Liver (tissue), 9 donors: Measurements from ENCODE around the gene PRPF40B. TPM values are rescaled to one million over a fixed set of nuclear protein-coding genes. Genes with fewer than 3 reads are reported as not detected.

Source experiments
- DNase-seq: peaks from one replicate; pipeline ENCODE4 v3.0.0-alpha.2; 2017; ENCODE audit warnings: low spot score
- H3K27ac ChIP-seq, 2 donors: one replicate each; pipeline ENCODE4 v1.7.0; 2013; ENCODE audit warnings: inconsistent platforms in 2 of 2, low read length in 2 of 2, control low read depth in 1 of 2, low read depth in 1 of 2, mild to moderate bottlenecking in 1 of 2
- H3K27me3 ChIP-seq, 4 donors: one replicate each; pipeline versions ENCODE4 v1.6.1 to v1.7.0; 2013; ENCODE audit warnings: low read length in 3 of 4, inconsistent platforms in 1 of 4, mild to moderate bottlenecking in 1 of 4, moderate library complexity in 1 of 4; ENCODE audit not compliant: control insufficient read depth in 4 of 4, insufficient read depth in 4 of 4
- H3K36me3 ChIP-seq, 4 donors: one replicate each; pipeline versions ENCODE4 v1.6.1 to v1.7.0; 2013; ENCODE audit warnings: low read length in 3 of 4, mild to moderate bottlenecking in 3 of 4, low read depth in 1 of 4, moderate library complexity in 1 of 4; ENCODE audit not compliant: control insufficient read depth in 4 of 4, insufficient read depth in 3 of 4
- H3K4me1 ChIP-seq, 4 donors: one replicate each; pipeline versions ENCODE4 v1.6.1 to v1.7.0; 2013; ENCODE audit warnings: low read length in 3 of 4, mild to moderate bottlenecking in 3 of 4, moderate library complexity in 1 of 4; ENCODE audit not compliant: control insufficient read depth in 4 of 4, insufficient read depth in 4 of 4
- H3K4me3 ChIP-seq, 3 donors: one replicate each; pipeline versions ENCODE4 v1.6.1 to v1.7.0; 2013; ENCODE audit warnings: low read length in 3 of 3, control low read depth in 1 of 3, low read depth in 1 of 3, mild to moderate bottlenecking in 1 of 3
- H3K9ac ChIP-seq, 2 donors: one replicate each; pipeline ENCODE4 v1.7.0; 2013; ENCODE audit warnings: low read length in 2 of 2, mild to moderate bottlenecking in 2 of 2, moderate library complexity in 2 of 2, control low read depth in 1 of 2, low read depth in 1 of 2
- H3K9me3 ChIP-seq, 4 donors: one replicate each; pipeline versions ENCODE4 v1.6.1 to v1.7.0; 2013; ENCODE audit warnings: low read length in 3 of 4; ENCODE audit not compliant: control insufficient read depth in 4 of 4
- EGR1 ChIP-seq, 2 donors: IDR thresholded peaks; 2 replicates each; pipeline ENCODE4 v1.6.1; 2016 to 2018; ENCODE audit warnings: antibody characterized with exemption in 2 of 2, low read depth in 2 of 2
- FOXA1 ChIP-seq: IDR thresholded peaks from 2 replicates; pipeline ENCODE4 v1.6.1; 2016; ENCODE audit warnings: antibody characterized with exemption
- FOXA2 ChIP-seq: IDR thresholded peaks from 2 replicates; pipeline ENCODE4 v1.6.1; 2016; ENCODE audit warnings: antibody characterized with exemption
- GABPA ChIP-seq, 2 donors: IDR thresholded peaks in 1 of 2; conservative IDR thresholded peaks in 1 of 2; 2 replicates each; pipeline ENCODE4 v1.6.1; 2016; ENCODE audit warnings: antibody characterized with exemption in 2 of 2, mild to moderate bottlenecking in 1 of 2, moderate library complexity in 1 of 2
- HNF4A ChIP-seq, 2 donors: conservative IDR thresholded peaks; 2 replicates each; pipeline ENCODE4 v1.6.1; 2016; ENCODE audit warnings: antibody characterized with exemption in 2 of 2, mild to moderate bottlenecking in 2 of 2
- HNF4G ChIP-seq: IDR thresholded peaks from 2 replicates; pipeline ENCODE4 v1.6.1; 2016; ENCODE audit warnings: antibody characterized with exemption
- JUND ChIP-seq, 2 donors: IDR thresholded peaks; 2 replicates each; pipeline ENCODE4 v1.6.1; 2016; ENCODE audit warnings: antibody characterized with exemption in 2 of 2
- NR2F2 ChIP-seq: IDR thresholded peaks from 2 replicates; pipeline ENCODE4 v1.6.1; 2016; ENCODE audit warnings: antibody characterized with exemption
- RAD21 ChIP-seq, 2 donors: IDR thresholded peaks; 2 replicates each; pipeline ENCODE4 v1.6.1; 2016; ENCODE audit warnings: antibody characterized with exemption in 2 of 2, mild to moderate bottlenecking in 2 of 2
- RXRA ChIP-seq, 2 donors: IDR thresholded peaks; 2 replicates each; pipeline ENCODE4 v1.6.1; 2017 to 2018; ENCODE audit warnings: antibody characterized with exemption in 2 of 2, mild to moderate bottlenecking in 1 of 2
- SP1 ChIP-seq: IDR thresholded peaks from 2 replicates; pipeline ENCODE4 v1.6.1; 2018; ENCODE audit warnings: antibody characterized with exemption, mild to moderate bottlenecking
- TAF1 ChIP-seq: conservative IDR thresholded peaks from 2 replicates; pipeline ENCODE4 v1.6.1; 2016; ENCODE audit warnings: antibody characterized with exemption, mild to moderate bottlenecking
- YY1 ChIP-seq: IDR thresholded peaks from 2 replicates; pipeline ENCODE4 v1.6.1; 2016; ENCODE audit warnings: antibody characterized with exemption, mild to moderate bottlenecking
- WGBS: extraction: QIAGEN DNeasy Blood & Tissue Kit; methylation state at CpG from one replicate; pipeline ENCODE4 v1.1.7; 2013; 5-methylcytosine and 5-hydroxymethylcytosine counted together
- polyA plus RNA-seq, 2 donors: library from polyadenylated mRNA; stranded (reverse) in 1 of 2; unstranded in 1 of 2; fragments of 200-250 nt in 1 of 2; fragments of >200 nt in 1 of 2; fragmentation: Nextera tagmentation in 1 of 2; extraction: Ambion mirVana in 1 of 2; gene quantifications; one replicate each; pipeline versions ENCODE4 v1.2.1 to v1.2.3, GENCODE V29; 2013 to 2015
- total RNA-seq, 2 donors: library from RNA; depleted of rRNA; stranded (reverse); fragments of >200 nt; gene quantifications; one replicate each; pipeline ENCODE4 v1.2.3, GENCODE V29; 2014
- TF ChIP-seq, protein P1 (sequence below): IDR thresholded peaks from 2 replicates; pipeline ENCODE4 v1.6.1; 2016; ENCODE audit warnings: antibody characterized with exemption
- TF ChIP-seq, protein P2 (sequence below): IDR thresholded peaks from 2 replicates; pipeline ENCODE4 v1.6.1; 2016; ENCODE audit warnings: antibody characterized with exemption
- TF ChIP-seq, protein P3 (sequence below): IDR thresholded peaks from 2 replicates; pipeline ENCODE4 v1.6.1; 2016; ENCODE audit warnings: antibody characterized with exemption, mild to moderate bottlenecking
- TF ChIP-seq, protein P4 (sequence below): fragments of 150-350 bp; IDR thresholded peaks from 2 replicates; pipeline ENCODE4 v1.5.1; 2017; ENCODE audit warnings: improper control_type of control experiment, low read depth, low read length; ENCODE audit not compliant: missing input control
- TF ChIP-seq, protein P5 (sequence below): IDR thresholded peaks from 2 replicates; pipeline ENCODE4 v1.6.1; 2016; ENCODE audit warnings: antibody characterized with exemption
- donor health status: healthy.
- donor health status: healthy.
- donor health status: healthy.
- donor health status: healthy.
- donor health status: healthy.

The PRPF40B gene
- total and polyA plus RNA-seq, 4 donors: 2.4 to 4.8 (median 3.9) TPM

DNA sequence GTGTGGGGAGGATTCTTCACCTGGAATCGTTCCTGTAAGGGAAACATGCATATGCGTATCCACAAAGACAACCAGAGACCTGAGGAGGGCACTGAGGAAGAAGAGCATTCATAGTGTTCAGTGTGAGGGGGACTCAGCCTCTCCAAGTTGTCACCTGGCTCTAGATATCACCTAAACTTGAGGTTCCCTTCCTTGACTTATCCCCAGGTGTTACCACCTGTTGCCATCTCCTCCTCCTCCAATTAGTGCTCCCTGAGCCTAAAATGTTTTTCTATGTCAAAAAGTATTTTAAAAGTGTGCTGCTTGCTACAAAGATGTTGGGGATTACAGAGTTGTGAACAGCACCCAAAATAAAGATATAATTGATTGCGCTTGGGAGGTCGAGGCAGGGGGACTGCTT lies 42.8 kb downstream of the PRPF40B start (continued):
- TF ChIP-seq SP1 (no peak), RAD21 (IDR thresholded peaks at IDR 0.05) (no peak), HNF4G (no peak), HNF4A (conservative IDR thresholded peaks at IDR 0.05) (no peak)
- TF ChIP-seq, protein P1, sequence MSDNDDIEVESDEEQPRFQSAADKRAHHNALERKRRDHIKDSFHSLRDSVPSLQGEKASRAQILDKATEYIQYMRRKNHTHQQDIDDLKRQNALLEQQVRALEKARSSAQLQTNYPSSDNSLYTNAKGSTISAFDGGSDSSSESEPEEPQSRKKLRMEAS: no peak

DNA sequence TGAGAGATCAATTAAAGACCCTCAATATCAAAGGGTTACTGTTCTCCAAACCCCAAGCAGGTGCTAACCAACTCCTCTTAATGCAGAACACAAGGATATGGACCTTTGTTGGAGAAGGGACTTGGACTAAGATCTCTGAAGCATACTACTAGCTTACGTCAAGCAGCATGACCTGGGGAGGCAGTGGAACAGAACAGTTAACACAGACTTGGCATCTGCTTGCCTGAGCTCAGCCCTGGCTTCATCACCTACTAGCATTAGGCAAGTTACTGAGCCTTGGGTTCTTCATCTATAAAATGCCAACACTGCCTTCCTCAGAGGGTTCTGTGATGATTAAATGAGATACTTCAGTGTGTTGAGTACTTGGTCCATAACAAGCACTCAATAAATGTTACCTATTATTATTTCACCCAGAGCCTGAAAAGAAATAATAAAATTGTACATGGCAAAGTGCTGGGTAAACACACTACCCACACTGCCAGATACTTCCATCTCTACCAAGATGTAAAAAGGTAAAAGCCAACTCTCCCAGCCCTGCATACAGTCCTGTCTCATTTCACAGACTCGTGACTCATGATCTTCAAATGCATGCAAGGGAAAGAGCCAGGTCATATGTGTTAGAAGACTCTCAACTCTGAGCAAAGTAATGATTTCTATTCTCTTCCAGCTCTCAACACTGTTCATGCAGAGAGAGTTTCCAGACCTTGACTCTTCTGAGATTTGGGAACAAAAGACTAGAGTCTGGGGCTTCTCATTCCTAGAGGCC lies 44.1 kb downstream of the PRPF40B start:
- H3K9me3 ChIP-seq: no peaks in the 10 kb centered on the region
- DNase-seq: no peak
- H3K4me3 ChIP-seq: no peak overlapping the region
- TF ChIP-seq RXRA (IDR thresholded peaks at IDR 0.05) (no peak), FOXA1 (no peak)
- no peak overlapping the region for H3K27ac ChIP-seq
- 95% methylated on average over 2 of the region's 2 CpGs for WGBS
- H3K9ac ChIP-seq: no peak overlapping the region
- H3K4me1 ChIP-seq: peaks cover 3 to 16% (median 9%) of the 10 kb centered on the region in 4 donors
- no peaks in the 10 kb centered on the region for H3K27me3 ChIP-seq
- H3K36me3 ChIP-seq: no peaks in the 10 kb centered on the region

DNA sequence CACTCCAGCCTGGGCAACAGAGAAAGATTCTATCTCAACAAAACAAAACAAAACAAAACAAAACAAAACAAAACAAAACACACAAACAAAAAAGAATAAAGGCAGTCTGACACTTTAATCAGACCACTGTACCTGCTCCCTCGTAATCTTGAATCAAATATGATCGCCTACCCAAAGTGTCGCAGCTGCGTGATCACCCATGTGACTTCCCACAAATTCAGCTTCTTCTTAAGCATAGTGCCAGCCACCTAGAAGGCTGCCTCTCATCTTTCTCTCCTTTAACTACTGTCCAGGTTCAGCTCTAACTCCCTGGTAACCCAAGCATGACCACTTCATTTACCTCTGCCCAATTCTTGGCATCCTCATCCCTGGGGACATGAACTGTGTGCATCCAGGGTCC lies 46.4 kb downstream of the PRPF40B start:
- Histone ChIP-seq H3K4me3 (no peak overlapping the region), H3K27ac (no peak overlapping the region), H3K9ac (no peak overlapping the region), H3K27me3 (no peaks in the 10 kb centered on the region), H3K4me1 (peaks cover 3 to 18% (median 6%) of the 10 kb centered on the region in 4 donors), H3K9me3 (no peaks in the 10 kb centered on the region), H3K36me3 (no peaks in the 10 kb centered on the region)
- no peak for TF ChIP-seq RAD21 (IDR thresholded peaks at IDR 0.05)
- TF ChIP-seq, protein P2, sequence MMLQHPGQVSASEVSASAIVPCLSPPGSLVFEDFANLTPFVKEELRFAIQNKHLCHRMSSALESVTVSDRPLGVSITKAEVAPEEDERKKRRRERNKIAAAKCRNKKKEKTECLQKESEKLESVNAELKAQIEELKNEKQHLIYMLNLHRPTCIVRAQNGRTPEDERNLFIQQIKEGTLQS: no peak
- TF ChIP-seq YY1: no peak
- TF ChIP-seq, protein P1: no peak
- TF ChIP-seq JUND (IDR thresholded peaks at IDR 0.05): no peak
- TF ChIP-seq GABPA (IDR thresholded peaks at IDR 0.05 in 1 of 2, conservative IDR thresholded peaks at IDR 0.05 in 1 of 2): no peak
- no peak for TF ChIP-seq TAF1
- TF ChIP-seq, protein P3, sequence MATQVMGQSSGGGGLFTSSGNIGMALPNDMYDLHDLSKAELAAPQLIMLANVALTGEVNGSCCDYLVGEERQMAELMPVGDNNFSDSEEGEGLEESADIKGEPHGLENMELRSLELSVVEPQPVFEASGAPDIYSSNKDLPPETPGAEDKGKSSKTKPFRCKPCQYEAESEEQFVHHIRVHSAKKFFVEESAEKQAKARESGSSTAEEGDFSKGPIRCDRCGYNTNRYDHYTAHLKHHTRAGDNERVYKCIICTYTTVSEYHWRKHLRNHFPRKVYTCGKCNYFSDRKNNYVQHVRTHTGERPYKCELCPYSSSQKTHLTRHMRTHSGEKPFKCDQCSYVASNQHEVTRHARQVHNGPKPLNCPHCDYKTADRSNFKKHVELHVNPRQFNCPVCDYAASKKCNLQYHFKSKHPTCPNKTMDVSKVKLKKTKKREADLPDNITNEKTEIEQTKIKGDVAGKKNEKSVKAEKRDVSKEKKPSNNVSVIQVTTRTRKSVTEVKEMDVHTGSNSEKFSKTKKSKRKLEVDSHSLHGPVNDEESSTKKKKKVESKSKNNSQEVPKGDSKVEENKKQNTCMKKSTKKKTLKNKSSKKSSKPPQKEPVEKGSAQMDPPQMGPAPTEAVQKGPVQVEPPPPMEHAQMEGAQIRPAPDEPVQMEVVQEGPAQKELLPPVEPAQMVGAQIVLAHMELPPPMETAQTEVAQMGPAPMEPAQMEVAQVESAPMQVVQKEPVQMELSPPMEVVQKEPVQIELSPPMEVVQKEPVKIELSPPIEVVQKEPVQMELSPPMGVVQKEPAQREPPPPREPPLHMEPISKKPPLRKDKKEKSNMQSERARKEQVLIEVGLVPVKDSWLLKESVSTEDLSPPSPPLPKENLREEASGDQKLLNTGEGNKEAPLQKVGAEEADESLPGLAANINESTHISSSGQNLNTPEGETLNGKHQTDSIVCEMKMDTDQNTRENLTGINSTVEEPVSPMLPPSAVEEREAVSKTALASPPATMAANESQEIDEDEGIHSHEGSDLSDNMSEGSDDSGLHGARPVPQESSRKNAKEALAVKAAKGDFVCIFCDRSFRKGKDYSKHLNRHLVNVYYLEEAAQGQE: no peak
- no peak for TF ChIP-seq SP1
- no peak for TF ChIP-seq EGR1 (IDR thresholded peaks at IDR 0.05; ENCODE audit: low read depth in 2 of 2)
- TF ChIP-seq RXRA (IDR thresholded peaks at IDR 0.05): no peak
- no peak for TF ChIP-seq FOXA2
- TF ChIP-seq HNF4G: no peak
- no peak for TF ChIP-seq NR2F2
- TF ChIP-seq, protein P4, sequence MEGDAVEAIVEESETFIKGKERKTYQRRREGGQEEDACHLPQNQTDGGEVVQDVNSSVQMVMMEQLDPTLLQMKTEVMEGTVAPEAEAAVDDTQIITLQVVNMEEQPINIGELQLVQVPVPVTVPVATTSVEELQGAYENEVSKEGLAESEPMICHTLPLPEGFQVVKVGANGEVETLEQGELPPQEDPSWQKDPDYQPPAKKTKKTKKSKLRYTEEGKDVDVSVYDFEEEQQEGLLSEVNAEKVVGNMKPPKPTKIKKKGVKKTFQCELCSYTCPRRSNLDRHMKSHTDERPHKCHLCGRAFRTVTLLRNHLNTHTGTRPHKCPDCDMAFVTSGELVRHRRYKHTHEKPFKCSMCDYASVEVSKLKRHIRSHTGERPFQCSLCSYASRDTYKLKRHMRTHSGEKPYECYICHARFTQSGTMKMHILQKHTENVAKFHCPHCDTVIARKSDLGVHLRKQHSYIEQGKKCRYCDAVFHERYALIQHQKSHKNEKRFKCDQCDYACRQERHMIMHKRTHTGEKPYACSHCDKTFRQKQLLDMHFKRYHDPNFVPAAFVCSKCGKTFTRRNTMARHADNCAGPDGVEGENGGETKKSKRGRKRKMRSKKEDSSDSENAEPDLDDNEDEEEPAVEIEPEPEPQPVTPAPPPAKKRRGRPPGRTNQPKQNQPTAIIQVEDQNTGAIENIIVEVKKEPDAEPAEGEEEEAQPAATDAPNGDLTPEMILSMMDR: no peak
- TF ChIP-seq, protein P5, sequence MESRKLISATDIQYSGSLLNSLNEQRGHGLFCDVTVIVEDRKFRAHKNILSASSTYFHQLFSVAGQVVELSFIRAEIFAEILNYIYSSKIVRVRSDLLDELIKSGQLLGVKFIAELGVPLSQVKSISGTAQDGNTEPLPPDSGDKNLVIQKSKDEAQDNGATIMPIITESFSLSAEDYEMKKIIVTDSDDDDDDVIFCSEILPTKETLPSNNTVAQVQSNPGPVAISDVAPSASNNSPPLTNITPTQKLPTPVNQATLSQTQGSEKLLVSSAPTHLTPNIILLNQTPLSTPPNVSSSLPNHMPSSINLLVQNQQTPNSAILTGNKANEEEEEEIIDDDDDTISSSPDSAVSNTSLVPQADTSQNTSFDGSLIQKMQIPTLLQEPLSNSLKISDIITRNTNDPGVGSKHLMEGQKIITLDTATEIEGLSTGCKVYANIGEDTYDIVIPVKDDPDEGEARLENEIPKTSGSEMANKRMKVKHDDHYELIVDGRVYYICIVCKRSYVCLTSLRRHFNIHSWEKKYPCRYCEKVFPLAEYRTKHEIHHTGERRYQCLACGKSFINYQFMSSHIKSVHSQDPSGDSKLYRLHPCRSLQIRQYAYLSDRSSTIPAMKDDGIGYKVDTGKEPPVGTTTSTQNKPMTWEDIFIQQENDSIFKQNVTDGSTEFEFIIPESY: no peak
- TF ChIP-seq HNF4A (conservative IDR thresholded peaks at IDR 0.05): no peak
- WGBS: 94% methylated on average over 4 of the region's 4 CpGs
- no peak for DNase-seq
